C4-2B (cell line): ENCODE data around the gene ATG2A.
A peak's percentile ranks its signal among the peaks of the same experiment; 100 is the strongest.

Experiments
- H3K27ac ChIP-seq: fragments of 450-650 bp; 2 replicates; pipeline ENCODE4 v1.5.1; 2017
- ZFX ChIP-seq: fragments of 450-650 bp; IDR thresholded peaks from 2 replicates; pipeline ENCODE4 v1.6.1; 2017
- TF ChIP-seq, protein P1 (sequence below): fragments of 450-650 bp; conservative IDR thresholded peaks from 2 replicates; pipeline ENCODE4 v1.5.1; 2017; ENCODE audit warnings: mild to moderate bottlenecking

The ATG2A gene

DNA sequence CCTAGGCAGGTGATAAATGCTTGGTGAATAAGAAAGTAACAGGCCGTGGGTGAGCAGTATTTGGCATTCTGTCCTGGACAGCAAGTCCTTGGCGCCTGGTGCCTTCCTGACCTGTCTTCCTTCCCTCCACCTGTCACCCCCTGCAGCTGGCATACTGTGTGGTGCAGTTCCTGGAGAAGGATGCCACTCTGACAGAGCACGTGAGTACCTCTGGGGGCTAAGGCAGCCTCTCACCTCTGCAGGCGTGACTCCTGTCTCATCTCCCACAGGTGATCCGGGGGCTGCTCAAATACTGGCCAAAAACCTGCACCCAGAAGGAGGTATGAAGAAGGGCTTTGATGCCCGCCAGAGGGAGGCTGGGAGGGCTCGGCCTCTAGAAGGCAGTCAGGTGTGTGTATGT, 14.3 kb upstream of the ATG2A start:
- no peak for TF ChIP-seq ZFX
- TF ChIP-seq, protein P1, sequence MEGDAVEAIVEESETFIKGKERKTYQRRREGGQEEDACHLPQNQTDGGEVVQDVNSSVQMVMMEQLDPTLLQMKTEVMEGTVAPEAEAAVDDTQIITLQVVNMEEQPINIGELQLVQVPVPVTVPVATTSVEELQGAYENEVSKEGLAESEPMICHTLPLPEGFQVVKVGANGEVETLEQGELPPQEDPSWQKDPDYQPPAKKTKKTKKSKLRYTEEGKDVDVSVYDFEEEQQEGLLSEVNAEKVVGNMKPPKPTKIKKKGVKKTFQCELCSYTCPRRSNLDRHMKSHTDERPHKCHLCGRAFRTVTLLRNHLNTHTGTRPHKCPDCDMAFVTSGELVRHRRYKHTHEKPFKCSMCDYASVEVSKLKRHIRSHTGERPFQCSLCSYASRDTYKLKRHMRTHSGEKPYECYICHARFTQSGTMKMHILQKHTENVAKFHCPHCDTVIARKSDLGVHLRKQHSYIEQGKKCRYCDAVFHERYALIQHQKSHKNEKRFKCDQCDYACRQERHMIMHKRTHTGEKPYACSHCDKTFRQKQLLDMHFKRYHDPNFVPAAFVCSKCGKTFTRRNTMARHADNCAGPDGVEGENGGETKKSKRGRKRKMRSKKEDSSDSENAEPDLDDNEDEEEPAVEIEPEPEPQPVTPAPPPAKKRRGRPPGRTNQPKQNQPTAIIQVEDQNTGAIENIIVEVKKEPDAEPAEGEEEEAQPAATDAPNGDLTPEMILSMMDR, result no peak
- no peak overlapping the region for H3K27ac ChIP-seq

DNA sequence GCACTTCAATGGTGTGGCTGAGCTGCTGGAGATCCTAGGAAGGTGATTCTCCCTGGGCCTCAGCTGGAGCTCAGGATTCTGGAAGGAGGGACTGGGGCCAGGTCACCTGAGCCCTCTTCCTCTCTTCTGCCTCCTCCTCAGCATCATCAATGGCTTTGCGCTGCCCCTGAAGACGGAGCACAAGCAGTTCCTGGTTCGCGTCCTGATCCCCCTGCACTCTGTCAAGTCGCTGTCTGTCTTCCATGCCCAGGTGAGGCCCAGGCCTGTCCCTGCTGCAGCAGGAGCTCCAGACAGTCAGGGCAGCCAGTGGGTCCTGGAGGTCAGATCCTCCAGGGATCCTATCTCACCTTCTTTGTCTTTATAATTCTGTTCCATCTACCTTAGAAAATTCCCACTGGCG, 13.3 kb upstream of the ATG2A start:
- H3K27ac ChIP-seq, result no peak overlapping the region
- TF ChIP-seq, protein P1, result no peak
- no peak for TF ChIP-seq ZFX

DNA sequence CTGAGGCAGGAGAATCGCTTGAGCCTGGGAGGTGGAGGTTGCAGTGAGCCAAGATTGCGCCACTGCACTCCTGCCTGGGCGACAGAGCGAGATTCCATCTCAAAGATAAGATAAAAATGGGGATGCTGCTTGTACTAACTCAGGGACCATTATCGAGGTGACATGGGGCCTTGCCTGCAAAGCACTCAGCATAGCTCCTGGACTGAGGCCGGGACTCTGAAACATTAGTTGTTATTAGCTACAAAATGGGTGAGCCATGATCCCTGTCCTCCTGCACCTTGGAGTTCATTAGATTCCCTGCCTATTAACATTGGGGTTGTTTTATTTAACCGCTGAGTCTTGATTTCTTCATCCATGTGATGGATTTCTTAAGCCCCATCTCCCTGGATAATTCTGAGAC, 12.6 kb upstream of the ATG2A start:
- TF ChIP-seq, protein P1, result no peak
- no peak for TF ChIP-seq ZFX
- H3K27ac ChIP-seq, result no peak overlapping the region

DNA sequence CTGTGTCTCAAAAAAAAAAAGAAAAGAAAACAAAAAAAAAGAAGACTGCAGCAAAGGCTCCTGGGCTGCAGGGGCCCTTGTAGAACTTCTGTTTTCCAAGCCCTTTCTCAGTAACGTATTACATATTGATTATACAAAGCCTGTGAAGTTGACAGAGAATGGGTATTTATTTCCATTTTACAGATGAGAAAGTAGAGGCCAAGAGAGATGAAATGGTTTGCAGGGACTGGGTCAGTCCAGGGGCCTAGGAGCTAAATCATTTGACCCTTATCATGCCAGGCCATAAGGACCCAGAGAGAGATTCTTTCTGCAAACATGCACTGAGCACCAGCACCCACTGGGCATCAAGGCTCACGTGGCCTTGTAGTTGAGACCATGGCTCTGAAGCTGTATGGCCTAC, 11.9 kb upstream of the ATG2A start:
- TF ChIP-seq, protein P1, result no peak
- no peak for TF ChIP-seq ZFX
- H3K27ac ChIP-seq, result no peak overlapping the region

DNA sequence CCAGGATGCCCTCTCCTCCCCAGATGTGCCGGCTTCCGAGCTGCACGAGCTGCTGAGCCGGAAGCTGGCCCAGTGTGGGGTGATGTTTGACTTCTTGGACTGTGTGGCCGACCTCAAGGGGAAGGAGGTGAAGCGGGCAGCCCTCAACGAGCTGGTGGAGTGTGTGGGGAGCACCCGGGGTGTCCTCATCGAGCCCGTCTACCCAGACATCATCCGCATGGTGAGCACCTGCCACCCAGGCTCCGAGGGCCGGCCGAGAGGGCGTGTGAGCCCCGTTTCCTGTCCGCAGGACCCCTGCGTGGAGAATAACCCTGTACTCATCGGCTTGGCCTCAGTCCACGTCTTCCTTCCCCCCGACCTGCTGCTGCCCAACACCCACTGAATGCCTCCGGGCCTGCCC, 9.7 kb upstream of the ATG2A start:
- no peak overlapping the region for H3K27ac ChIP-seq
- TF ChIP-seq ZFX, result no peak
- TF ChIP-seq, protein P1, result no peak

DNA sequence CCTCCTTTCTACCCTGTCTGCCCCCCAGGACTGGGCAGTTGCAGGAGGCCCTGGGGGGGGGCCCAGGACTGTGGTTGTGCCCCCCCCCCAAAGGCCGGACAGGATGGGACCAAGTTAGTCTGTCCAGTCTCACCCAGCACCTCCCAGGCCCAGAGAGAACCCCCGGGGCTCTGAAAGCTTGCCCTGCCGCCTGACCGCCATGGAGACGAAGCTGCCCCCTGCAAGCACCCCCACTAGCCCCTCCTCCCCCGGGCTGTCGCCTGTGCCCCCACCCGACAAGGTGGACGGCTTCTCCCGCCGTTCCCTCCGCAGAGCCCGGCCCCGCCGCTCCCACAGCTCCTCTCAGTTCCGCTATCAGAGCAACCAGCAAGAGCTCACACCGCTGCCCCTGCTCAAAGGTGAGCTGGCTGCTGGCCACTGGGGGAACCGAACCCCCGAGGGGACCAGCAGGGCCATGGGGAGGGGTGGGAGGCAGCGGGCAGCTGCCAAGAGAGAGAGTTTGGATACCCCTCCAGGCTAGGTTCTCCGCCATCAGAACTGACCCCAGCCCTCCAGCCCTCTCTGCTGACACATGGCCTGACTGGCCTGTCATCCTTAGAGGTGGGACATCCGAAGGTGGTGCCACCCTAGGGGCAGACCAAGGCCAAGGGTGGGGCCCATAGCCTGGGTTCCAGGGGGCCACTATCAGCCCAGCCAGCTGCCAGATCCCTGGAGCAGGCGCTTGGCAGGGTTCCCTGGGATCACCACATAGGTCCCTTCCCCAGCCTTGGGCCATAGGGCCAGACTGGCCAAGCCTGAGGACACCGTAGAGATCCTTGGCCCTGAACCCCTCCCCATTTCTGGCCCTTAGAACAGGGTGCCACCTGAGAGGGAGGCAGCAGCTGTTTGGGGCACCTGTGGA, 8.8 kb upstream of the ATG2A start:
- H3K27ac ChIP-seq, result no peak overlapping the region
- TF ChIP-seq, protein P1, result no peak
- no peak for TF ChIP-seq ZFX

DNA sequence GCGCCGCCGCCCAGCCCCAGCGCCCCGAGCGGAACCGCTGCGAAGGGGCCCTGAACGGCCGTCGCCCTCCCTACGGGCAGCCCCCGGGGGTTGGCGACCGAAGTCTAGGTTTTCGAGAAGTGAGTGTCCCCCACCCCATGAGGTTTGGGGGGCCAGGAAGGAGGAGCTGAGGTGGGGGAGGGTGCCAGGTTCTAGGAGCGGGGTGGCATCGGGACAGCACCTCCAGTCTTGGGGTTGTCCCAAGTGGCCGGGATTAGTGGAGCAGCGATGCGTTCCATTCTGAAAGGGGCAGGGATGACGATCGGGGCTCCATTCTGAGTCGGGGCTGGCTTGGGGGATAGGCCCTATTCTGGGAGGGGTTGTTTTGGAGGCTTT, 7.9 kb upstream of the ATG2A start:
- no peak for TF ChIP-seq ZFX
- TF ChIP-seq, protein P1, result no peak
- H3K27ac ChIP-seq, result peak overlapping the region; percentile 59
